Tibial nerve (tissue), 4 donors: ENCODE results near the gene MEIS1.

Experiments
- EP300 ChIP-seq, 2 donors: sonication (generic); formaldehyde crosslinking; IDR thresholded peaks; one replicate each; pipeline ENCODE4 v1.6.1; 2017; ENCODE audit warnings: antibody characterized with exemption in 2 of 2, mild to moderate bottlenecking in 1 of 2
- POLR2A ChIP-seq, 2 donors: fragments of 450-650 bp; IDR thresholded peaks; one replicate each; pipeline ENCODE4 v1.6.1; 2017; ENCODE audit warnings: antibody characterized with exemption in 2 of 2, mild to moderate bottlenecking in 2 of 2, moderate library complexity in 2 of 2
- TF ChIP-seq, protein P1 (sequence below), 5 experiments: fragments of 200-600 bp in 3 of 5; fragments of 450-650 bp in 2 of 5; sonication (generic) in 3 of 5; IDR thresholded peaks; one replicate each; pipeline ENCODE4 v1.5.1; 2016 to 2019; ENCODE audit warnings: antibody characterized with exemption in 5 of 5, mild to moderate bottlenecking in 3 of 5, moderate library complexity in 2 of 5

DNA sequence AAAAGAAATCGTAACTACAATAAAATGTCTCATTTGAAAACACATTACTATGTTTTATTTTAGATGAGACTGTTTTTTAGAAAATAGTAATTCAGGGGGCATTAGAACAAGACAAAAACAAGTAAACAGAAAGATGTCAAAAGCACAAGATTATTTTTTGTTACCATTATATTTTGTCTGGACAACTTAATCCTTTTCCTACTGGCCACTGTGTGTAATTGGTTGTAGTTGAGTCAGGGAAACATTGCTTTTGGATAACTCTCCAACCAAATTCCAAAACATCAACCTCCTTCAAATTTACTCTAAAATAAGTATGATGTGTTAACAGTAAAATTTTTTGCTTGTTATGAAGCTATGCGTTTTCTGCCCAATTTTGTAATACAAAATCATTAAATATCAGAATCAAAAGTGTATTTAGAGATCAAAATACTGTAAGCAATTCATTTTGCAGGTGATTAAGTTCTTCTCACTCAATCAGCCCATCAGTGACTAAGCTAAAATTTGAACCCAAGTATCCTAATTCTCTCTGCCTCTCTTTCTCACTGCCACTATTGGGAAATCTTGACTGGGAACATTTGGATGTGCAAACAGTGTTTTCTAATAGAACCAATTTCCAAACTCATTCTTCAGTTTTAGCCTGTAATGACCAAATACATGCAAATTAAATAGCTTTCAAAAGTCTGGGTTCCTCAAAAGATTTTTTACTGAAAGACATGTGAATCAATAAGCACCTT is 11.4 kb upstream of the MEIS1 start:
- TF ChIP-seq EP300 (IDR thresholded peaks at IDR 0.05) (no peak), POLR2A (IDR thresholded peaks at IDR 0.05) (no peak)
- TF ChIP-seq, protein P1, sequence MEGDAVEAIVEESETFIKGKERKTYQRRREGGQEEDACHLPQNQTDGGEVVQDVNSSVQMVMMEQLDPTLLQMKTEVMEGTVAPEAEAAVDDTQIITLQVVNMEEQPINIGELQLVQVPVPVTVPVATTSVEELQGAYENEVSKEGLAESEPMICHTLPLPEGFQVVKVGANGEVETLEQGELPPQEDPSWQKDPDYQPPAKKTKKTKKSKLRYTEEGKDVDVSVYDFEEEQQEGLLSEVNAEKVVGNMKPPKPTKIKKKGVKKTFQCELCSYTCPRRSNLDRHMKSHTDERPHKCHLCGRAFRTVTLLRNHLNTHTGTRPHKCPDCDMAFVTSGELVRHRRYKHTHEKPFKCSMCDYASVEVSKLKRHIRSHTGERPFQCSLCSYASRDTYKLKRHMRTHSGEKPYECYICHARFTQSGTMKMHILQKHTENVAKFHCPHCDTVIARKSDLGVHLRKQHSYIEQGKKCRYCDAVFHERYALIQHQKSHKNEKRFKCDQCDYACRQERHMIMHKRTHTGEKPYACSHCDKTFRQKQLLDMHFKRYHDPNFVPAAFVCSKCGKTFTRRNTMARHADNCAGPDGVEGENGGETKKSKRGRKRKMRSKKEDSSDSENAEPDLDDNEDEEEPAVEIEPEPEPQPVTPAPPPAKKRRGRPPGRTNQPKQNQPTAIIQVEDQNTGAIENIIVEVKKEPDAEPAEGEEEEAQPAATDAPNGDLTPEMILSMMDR (IDR thresholded peaks at IDR 0.05) = no peak
